Mucosa of descending colon (tissue), 3 donors: ENCODE data around the gene SPINT2. TPM values are rescaled to one million over a fixed set of nuclear protein-coding genes. Genes with fewer than 3 reads are reported as not detected.
A peak's percentile ranks its signal among the peaks of the same experiment; 100 is the strongest.

Source experiments
- ATAC-seq: fragments of 200-7000 bp; cut with Tn5 transposase; one replicate; pipeline ENCODE4 v1.9.1; 2020; ENCODE audit warnings: mild to moderate bottlenecking, moderate library complexity
- DNase-seq, 3 donors: peaks; one replicate each; pipeline ENCODE4 v3.0.0-alpha.2; 2020
- H3K36me3 ChIP-seq: fragments of 200-600 bp; one replicate; pipeline ENCODE4 v1.8.0; 2021; ENCODE audit warnings: low read depth, mild to moderate bottlenecking
- H3K4me1 ChIP-seq: fragments of 200-600 bp; one replicate; pipeline ENCODE4 v1.8.0; 2021; ENCODE audit warnings: low read depth, mild to moderate bottlenecking
- H3K4me3 ChIP-seq: fragments of 200-600 bp; one replicate; pipeline ENCODE4 v1.8.0; 2021; ENCODE audit warnings: mild to moderate bottlenecking
- H3K9me3 ChIP-seq: fragments of 200-600 bp; one replicate; pipeline ENCODE4 v1.8.0; 2021; ENCODE audit warnings: mild to moderate bottlenecking
- CTCF ChIP-seq: fragments of 200-600 bp; IDR thresholded peaks from one replicate; pipeline ENCODE4 v1.8.0; 2022; ENCODE audit warnings: antibody characterized with exemption, mild to moderate bottlenecking
- intact Hi-C, 2 donors: fragments of 100-400 bp; cut with DNase I in 1 of 2; cut with micrococcal nuclease in 1 of 2; formaldehyde crosslinking; loops; one replicate each; pipeline versions ENCODE4 v1.11.0 to v1.11.1; 2022; cut with DNase I, micrococcal nuclease
- total RNA-seq, 3 donors: library from RNA; stranded (reverse); fragmentation: NEBNext Ultra II Directional in 2 of 3; extraction: Animal tissue kit (Norgen Biotek cat#: 25700) in 2 of 3; gene quantifications; one replicate each; pipeline versions ENCODE4 v1.2.1 to v1.2.4, GENCODE V29; 2021 to 2023
- donor health status: DM: no; HTN: no; CAD: no; lungs with moderate emphysema.
- donor health status: DM: no; HTN: no; CAD: no.
- donor health status: DM: no; HTN: yes; CAD: no.

SPINT2 gene
- total RNA-seq, 3 donors from 2014 or later, result 355 to 802 (median 787) TPM

GRCh38 chr19:38304352-38304865 is 40.0 kb downstream of the SPINT2 start:
- Histone ChIP-seq H3K4me1 (peaks cover 6% of the 10 kb centered on the region), H3K9me3 (no peaks in the 10 kb centered on the region), H3K36me3 (no peaks in the 10 kb centered on the region), H3K4me3 (peak overlapping the region; percentile 30)
- TF ChIP-seq CTCF, result no peak
- ATAC-seq, result peak; percentile 24
- intact Hi-C loops, result no loop called here
- peak in 1 of 3 donors; percentile 68 for DNase-seq

- Histone ChIP-seq H3K9me3 (no peaks in the 10 kb centered on the region), H3K4me1 (peaks cover 6% of the 10 kb centered on the region), H3K4me3 (no peak overlapping the region), H3K36me3 (no peaks in the 10 kb centered on the region)
- intact Hi-C loops, result no loop called here
- TF ChIP-seq CTCF, result no peak
- peak; percentile 95 to 98 (median 96) for DNase-seq
- peak; percentile 80 for ATAC-seq
Observed at GRCh38 chr19:38304866-38305429, 40.6 kb downstream of the SPINT2 start.

- no peak for DNase-seq
- Histone ChIP-seq H3K4me1 (peaks cover 2% of the 10 kb centered on the region), H3K4me3 (no peak overlapping the region), H3K36me3 (no peaks in the 10 kb centered on the region), H3K9me3 (no peaks in the 10 kb centered on the region)
- ATAC-seq, result no peak
- intact Hi-C loops, result no loop called here
- TF ChIP-seq CTCF, result no peak
Observed at GRCh38 chr19:38306236-38306635, 41.9 kb downstream of the SPINT2 start.

- DNase-seq, result no peak
- ATAC-seq, result no peak
- H3K4me3 ChIP-seq, result no peak overlapping the region
- no peak for TF ChIP-seq CTCF
- H3K4me1 ChIP-seq, result peaks cover 2% of the 10 kb centered on the region
- no peaks in the 10 kb centered on the region for H3K36me3 ChIP-seq
- intact Hi-C loops, result no loop called here
- H3K9me3 ChIP-seq, result no peaks in the 10 kb centered on the region
Observed at GRCh38 chr19:38307076-38307475, 42.7 kb downstream of the SPINT2 start.

GRCh38 chr19:38307597-38307996 is 43.2 kb downstream of the SPINT2 start:
- H3K36me3 ChIP-seq, result no peaks in the 10 kb centered on the region
- ATAC-seq, result no peak

More at GRCh38 chr19:38307597-38307996, 43.2 kb downstream of the SPINT2 start:
- TF ChIP-seq CTCF, result no peak
- intact Hi-C loops, result no loop called here
- no peaks in the 10 kb centered on the region for H3K9me3 ChIP-seq
- no peak overlapping the region for H3K4me3 ChIP-seq
- no peak for DNase-seq
- H3K4me1 ChIP-seq, result peaks cover 2% of the 10 kb centered on the region
